HG03095 (cell line): ENCODE data around the gene STAB1.

Source experiments
- ATAC-seq: cut with Tn5 transposase; IDR thresholded peaks from one replicate; pipeline ENCODE4 v1.9.1; 2021; ENCODE audit warnings: moderate library complexity; ENCODE audit not compliant: unreplicated experiment

STAB1 gene

DNA sequence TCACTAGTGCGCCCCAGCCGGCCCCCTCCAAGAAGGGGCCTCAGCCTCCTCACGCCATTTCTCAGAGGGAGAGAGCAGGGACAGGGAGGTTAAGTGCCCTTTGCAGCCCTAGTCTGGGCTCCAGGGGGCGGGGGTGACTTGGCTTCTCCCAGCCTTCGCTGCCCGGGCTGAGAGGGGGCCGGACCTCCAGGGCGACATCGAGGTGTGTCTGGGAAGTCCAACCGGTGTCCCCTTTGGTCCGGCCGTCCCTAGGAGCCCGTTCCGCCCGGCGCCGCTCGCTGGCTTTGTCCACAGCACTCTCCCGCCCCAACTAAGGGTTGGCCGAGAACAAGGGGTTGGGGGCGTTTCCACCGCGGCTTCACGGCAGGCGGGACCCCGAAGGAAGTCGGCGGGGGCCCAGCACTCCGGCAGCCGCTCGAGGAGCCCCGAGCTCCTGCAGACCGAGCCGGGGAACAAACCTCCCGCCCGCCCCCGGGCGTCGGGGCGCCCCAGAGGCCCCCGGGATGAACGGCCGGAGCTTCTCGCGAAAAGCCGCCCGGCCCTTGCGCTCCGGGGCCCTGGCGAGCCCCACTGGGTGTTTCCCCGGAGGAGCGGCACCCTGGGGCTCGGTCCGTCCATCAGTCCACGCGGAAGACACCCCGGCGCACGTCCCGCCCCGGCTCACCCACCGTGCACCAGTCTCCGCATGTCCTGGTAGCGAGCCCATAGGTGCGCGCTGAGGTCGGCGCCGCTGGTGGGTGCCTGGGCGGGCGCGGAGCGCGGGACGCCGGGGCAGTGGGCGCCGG lies 37.9 kb downstream of the STAB1 start:
- ATAC-seq: no peak

DNA sequence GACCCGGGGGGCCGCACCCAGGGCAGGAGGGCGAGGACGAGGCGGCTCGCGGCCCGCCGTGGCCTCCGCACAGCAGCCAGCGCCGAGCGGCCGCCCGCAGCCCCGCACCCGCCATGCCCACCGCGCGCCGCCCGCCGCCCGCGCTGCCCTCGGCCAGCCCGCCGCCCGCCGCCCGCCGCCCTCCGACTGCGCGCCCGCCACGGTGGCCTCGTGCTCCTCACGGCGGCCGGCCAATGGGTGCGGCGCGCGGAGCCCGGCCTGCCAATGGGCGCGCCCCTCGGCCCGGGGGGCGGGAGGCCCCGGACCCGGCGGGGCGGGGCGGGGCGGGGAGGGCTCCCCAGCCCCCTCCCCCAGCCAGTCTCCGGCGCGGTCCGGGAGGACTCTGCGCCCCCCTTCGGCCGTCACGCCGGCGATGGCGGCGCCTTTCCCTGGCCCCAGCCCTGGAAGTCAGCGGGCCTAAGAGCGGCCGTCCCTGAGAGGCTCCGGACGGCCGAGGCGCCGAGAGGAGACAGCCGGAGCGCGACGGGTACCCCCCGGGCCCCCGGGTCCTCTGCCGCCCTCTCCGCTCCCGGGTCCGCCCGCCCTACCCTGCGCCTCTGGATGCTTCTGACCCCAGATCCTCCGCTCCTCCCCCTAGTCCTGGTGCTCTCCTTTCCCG lies 38.6 kb downstream of the STAB1 start, which contains the start of gene NT5DC2:
NT5DC2 (minus strand) TSS at position 235 of the 658 bp plus-strand sequence; CDS start at position 115, 120 bp downstream.
- ATAC-seq: peak; percentile 32

DNA sequence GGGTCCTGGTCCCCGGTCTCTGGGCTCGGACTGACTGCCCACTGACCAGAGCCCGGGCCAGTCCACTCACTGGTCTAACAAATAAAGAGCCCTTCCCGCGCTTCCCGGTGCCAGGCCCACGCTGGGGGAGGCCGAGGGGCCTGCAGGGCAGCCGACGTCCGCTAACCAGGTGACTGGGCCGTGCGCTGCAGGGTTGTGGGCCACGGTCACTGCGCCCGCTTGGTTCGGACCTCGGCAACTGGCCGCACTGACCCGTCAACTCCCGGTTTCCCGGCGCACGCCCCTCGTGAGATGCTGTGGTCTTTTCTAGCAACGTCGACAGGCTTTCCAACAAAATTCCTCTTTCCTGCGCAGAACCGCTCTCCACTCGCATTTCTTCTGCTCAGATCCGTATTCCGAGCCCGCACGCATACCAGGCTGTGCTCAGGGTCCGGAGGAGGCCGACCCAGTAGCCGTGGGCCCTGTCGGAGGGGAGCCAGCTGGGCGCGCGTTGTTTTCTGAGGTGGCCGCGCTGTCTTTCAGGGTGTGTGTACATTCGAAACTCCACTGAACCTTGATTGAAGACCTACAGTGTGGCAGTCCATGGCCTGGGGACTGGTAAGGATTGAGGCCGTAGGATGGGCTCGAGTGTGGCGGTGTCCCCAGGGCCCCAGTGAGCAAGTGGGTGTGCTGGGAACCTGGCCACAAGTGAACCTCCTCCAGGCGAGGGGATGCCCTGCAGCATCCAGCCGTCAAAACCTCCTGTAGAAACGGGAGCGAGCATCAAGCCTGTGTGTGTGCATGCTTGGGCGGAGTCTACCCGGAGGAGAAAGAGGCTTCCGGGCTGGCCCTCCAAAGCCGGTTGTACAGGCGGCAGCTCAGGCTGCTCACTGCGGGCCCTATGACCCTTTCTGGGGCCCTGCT lies 39.4 kb downstream of the STAB1 start:
- no peak for ATAC-seq

DNA sequence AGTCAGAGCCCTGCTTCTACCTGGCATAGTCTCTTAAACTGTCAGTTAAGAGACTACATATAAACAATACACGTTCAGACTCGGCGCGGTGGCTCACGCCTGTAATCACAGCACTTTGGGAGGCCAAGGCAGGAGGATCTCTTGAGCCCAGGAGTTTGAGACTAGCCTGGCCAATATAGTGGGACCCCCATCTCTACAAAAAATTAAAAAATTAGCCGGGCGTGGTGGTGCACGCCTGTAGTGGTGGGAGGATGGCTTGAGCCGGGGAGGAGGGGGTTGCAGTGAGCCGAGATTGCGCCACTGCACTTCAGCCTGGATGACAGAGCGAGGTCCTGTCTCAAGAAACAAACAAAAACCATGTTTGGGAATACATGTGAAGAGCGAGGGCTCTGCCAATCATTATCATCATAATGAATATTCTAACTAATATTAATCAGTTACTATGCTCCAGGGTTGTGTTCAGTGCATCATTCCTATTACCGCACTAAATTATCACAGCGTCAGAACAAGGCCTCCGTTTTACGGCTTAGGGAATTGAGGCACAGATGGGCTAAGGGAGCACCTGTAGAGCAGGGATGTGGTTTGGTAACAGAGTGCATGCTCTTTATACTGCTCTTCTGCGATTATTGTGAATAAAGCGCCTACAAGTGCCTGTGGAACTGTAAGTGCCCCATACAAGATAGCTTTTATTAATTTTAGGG lies 40.4 kb downstream of the STAB1 start:
- ATAC-seq: no peak

DNA sequence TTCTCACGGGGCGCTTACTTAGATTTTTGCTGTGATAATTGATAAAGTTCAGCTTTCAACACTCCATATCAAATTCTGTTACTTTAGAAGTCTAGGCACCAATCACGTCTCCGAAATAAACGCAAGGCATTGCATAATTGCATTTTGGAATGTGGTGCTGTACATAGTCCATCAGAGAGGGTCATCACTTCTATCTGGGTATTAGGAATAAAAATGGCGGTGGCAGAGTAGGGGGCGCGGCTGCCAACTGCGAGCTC lies 40.9 kb downstream of the STAB1 start:
- ATAC-seq: no peak

DNA sequence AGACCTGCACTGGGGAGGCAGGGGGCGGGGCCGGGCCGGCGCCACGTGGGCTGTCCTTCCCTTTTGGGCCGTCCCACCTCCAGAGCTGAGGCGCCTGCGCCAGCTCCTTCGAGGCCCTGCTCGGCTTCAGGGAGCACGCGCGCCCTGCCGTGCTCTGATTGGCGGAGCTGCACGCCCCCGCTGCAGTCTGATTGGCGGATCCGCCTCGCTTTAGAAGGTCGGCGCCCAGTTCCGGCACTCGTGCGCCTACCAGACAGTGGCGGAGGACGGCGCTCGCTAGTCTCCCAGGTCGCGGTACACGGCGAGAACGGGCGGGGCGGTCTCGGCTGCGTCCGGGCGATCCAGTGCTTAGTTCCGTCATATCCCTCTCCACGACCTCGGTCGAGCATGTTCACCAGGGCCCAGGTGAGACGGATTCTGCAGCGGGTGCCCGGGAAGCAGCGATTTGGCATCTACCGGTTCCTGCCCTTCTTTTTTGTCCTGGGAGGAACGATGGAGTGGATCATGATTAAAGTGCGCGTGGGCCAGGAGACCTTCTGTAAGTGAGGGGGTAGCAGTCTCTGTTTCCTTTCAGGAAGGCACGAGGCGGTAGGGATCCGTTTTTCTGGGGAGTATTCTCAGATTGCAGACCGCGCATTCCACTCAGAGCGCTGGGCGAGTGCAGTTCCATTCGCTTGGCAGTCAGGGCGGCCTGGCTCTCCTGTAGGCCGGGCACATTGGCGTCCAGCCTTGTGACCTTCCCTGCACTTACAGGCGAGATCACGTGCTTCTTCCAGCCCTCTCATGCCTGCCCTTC lies 41.4 kb downstream of the STAB1 start, which contains the start of gene UQCC5:
UQCC5 (plus strand) TSS at position 237 of the 796 bp plus-strand sequence; CDS start at position 388, 151 bp downstream.
- ATAC-seq: peak; percentile 77

DNA sequence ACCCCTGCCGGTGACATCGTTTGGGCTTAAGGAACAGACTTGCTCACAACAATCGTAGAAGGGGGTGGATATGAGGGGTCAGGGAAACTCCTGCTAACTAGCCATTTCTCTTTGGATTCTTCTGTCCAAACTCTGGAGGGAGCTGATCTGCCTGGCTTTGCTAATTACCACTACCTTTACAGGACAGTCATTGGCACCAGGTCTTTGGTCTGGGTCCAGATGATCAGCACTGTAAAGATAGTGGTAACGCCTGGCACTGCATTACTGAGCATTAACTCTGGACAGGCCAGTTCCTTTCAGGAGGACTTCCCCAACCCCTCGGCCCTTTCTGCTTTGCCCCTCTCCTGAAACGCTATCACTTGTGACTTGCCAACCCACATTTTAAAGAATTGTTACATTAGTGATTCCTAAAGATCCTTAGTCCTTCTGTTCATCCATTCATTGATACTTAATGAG lies 42.1 kb downstream of the STAB1 start:
- ATAC-seq: no peak

DNA sequence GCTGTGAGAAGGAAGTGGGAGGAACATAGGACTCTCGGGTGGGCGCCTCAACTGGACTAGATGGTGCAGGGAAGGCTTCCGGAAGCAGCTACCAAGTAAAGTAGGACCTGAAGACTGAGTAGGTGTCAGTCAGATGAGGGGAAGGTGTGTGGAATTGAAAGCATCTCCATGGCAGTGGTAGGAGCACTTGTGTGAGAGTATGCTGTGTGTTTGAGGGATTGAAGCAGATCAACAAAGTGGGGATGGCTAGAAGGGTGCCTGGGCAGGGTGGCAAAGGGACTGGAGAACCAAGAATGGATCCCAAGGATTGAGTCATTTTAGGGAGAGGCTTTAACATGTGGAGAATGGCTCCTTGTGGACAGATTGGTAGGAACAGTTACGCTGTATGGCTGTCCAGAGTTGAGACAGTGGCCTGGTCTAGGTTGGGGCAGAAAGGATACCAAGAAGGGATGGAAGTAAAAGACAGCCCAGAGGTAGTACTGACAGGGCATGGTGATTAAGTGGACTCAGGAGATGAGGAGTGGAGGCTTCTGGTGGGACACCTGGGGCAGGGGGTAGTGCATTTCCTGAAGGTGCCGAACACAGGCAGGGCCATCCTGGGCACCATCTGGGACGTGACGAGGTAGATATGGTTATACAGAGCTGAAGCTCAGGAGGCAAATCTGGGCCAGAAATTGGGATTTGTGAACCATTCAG lies 42.7 kb downstream of the STAB1 start:
- ATAC-seq: no peak

DNA sequence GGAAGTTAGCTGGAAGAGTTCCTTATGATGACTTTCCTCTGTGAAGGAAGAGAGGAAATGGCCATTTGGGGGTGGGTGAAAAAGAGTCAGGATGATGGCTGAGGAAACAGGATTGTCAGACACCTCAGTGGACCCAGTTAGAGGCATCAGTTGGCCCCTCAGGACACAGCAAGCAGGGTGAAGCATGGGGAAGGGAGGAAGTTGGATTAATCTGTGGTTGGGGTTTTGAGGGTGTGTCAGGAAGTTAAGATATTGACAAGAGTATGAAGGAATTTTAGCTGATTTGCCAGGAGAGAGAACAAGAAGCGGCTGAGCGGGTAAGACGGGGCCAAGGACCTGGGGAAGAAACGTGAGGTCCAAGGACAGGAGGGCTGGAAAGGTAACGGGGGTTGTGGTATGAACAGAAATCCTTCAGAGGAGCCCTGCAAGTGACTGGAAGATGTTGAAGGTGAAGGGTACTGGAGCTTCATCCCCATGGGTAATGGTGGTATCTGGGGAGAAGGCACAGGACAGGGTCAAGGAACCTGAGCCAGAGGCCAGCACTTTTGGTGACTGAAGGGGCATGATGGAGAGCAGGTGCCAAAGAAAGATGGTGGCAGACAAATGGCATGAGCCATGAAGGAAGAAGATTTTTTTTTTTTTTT lies 44.0 kb downstream of the STAB1 start:
- no peak for ATAC-seq

DNA sequence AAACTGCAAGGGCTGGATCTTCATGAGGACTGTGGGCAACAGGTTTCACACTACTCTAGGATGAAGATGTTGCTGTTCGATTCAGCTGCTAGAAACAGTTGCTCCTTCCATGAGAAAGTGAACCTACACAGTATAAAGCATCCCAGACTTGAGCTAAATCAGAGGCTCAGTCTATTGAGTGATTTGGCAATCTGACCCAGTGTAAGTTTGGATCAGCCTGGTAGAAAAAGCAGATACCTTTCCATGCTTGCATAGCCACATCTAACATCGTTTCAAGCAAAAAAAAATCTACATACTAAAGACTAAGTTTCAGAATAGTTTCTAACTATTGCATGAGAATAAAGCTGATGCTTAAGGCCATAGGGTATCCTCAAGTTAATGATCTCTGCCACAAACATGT lies 45.9 kb downstream of the STAB1 start:
- no peak for ATAC-seq

DNA sequence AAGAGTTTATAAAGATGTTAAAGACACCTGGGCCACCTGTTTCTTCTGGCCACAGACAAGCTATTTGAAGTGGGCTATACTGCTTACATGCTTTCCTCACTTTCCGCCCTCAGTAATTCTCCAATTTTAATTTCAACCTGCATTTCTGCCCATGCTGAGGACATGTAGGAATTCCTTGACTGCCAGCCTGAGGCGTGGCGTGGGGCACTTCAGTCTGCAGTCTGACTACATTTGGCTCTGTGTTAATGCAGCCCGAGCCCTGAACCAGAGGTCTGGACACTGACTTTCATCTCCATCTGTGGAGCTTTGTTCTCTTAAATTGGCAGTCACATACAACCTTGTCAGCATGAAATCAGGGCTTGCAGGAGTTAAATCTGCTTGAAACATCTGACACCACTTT lies 49.8 kb downstream of the STAB1 start:
- no peak for ATAC-seq

DNA sequence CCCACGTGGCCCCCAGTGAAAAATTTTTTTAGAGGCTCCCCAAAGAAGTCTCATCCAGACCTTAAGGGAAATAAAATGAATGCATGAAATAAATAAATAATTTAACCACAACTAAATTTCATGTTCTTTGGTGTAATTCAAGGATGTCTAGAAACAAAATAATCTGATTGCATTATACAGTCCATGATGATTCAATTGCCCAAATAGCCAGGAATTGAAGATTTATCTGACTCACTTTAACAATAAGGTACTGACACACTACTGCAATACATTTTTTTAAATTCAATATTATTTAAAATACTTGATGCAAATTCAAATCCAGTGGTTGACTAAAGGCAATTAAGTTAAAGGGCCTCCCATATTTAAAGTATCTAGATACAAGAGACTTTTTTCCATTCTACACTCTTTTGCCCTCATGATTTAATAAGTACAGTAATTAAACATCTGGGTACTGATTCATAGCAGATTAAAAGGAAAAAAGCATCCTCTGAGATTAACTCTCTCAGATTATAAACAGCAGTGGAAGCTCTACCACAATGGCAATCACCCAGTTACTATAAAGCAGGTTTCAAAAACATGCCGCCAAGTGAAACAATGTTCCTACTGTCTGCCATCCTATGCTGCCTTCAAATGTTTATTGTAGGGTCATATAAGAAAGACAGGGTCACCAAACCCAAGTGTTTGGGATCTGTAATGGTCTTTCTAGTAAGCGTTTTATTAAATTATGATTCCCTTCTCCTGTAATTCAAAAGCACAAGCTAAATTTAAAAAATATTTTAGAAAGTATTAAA lies 51.2 kb downstream of the STAB1 start:
- no peak for ATAC-seq

DNA sequence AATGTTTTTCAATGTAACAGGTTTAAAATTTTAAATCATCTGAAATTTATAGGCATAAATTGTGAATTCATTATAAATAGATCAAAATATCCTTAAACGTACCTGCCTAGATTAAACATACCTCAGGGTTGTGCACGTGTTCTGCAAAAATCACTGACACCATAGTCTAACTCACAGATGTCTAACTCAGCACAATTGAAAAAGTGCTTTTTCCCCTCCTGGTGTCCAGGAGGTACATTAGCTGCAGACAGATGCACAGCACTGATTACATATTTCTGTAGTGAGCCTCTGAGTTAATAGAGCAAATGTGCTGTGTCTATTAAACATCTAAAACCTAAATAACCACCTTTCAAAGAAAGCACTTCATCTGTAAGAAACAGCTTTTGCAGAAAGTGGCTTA lies 52.0 kb downstream of the STAB1 start:
- no peak for ATAC-seq

DNA sequence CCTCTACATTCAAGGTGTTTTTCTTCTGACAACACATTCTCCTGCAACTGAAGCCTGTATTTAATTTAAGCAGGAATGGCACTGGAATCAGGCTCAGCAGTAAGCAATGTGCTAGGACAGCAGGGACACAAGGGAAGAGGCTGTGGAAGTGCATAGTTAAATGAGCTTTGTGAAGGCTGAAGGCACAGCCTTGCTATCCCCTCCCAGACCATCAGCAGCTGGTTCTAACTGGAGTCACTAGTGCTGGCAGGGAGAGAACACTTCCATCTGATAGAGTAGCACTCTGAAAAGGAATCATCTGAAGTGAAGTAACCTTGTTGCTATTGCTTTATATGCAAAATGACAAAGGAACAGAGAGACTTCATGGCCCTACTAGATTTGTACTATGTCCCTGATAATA lies 56.0 kb downstream of the STAB1 start:
- no peak for ATAC-seq

DNA sequence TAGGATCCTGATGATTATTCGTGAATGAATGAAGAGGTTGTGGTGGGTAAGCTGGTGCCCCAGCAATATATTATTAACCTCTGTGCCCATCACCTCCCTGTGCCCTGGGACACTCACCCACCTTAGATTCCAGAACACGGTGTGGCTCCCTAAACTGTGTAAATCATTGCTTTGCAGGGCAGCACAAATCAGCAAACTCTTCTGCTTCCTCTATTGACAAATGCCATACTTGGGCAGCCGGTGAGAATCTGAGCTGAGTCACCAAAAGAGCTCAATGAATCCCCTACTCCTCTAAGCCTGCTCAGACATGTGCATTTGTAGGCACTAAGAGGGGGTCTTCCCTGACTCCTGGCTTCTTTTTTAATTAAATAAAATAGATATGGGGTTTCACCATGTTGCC lies 57.0 kb downstream of the STAB1 start:
- no peak for ATAC-seq

DNA sequence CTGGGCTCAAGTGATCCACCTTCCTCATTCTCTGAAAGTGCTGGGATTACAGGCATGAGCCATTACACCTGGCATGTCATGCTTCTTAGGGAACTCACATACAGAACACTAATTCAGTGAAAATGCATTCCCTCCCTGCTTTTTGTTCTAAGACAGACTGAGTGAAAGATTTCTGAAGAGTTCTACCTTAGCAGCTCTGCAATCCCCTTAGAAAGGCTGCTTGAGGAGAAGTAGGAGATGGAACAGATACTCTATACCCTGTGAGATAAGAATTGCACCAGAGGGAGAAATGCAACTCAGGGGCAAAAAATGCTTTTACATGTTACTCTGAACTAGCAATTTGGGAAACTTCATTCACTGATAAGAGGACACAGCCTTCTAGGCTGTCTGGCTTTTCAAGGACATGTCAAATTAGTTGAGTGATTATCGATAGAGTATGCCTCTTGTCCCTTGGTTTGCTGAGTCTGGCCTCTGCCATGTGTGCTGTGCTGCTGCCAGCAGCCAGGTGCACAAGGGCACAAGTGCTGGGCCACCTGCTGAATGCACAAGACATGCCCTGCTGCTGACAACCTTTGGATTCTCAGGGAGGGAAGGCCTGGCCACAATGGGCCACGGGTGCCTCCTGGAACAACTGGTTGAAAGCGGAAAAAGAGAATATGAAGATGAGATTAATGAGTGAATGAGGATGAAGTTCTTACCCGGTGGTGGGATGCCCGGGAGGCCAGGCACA lies 59.1 kb downstream of the STAB1 start:
- no peak for ATAC-seq

DNA sequence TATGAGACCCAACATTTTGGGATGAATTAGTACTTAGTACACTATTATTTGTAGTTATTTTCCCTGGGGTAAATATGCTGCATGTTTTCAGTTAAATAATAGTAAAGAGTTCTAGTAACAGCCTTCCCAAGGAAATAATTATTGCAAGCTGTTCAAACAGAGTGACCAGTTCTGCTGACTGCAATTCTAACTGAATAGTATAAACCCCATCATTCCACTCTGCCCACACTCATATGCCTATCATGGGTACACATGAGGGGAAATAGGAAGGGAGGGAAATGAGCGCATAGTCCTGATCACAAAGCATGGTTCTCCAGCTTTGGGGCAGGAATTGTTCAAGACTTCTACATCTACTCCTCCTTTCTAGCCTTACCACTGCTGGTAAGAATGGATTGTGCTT lies 59.9 kb downstream of the STAB1 start:
- no peak for ATAC-seq
